HTR-8/SVneo (cell line): ENCODE data around the gene LGR6.

ENCODE experiments used
- DNase-seq: peaks from one replicate; pipeline ENCODE4 v3.0.0; 2011; ENCODE audit warnings: low spot score, mixed read lengths; ENCODE audit not compliant: insufficient read length
- FAIRE-seq: peaks from 2 replicates; lab custom pipeline; 2011; peaks lifted over from hg19 to GRCh38; lab: Jason Lieb, UNC

The LGR6 gene

DNA sequence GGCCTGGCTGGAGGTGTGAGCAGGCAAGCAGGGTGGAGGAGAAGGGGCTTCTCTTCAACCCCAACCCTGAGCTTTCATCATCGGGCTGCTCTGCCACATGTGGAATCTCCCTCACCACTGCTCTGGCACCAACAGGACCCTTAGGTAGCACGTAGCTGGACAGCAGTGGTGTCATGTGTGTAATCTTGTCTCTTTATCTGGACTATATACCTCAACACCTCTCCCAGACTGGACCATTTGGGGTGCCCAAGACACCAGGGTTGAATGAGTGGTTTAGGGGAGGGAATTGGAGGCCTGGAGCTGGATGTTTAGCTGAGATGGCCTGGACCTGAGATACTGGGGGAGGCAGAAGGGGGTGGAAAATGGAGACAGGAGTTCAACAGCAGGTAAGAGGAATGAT lies 85.2 kb downstream of the LGR6 start:
- FAIRE-seq: no peak
- no peak for DNase-seq

DNA sequence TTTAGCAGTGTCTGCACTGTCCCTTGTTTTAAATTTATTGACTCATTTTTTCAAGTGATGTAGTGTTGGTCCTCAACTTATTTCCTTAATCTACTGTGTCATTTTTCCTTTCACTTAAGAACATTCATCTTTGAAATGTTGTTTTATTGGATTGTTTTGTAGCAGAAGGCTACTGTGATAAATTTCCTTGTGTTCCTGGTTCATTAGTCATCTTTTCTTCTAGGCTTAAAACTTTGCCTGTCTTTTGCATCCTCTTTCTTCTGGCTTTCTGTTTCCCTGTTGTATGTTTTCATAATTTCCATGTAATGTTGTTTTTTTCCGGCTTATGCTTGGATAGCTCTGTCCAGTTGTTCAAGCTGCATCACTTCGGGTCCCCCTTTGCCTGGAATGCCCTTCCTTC lies 86.2 kb downstream of the LGR6 start:
- FAIRE-seq: no peak
- no peak for DNase-seq

DNA sequence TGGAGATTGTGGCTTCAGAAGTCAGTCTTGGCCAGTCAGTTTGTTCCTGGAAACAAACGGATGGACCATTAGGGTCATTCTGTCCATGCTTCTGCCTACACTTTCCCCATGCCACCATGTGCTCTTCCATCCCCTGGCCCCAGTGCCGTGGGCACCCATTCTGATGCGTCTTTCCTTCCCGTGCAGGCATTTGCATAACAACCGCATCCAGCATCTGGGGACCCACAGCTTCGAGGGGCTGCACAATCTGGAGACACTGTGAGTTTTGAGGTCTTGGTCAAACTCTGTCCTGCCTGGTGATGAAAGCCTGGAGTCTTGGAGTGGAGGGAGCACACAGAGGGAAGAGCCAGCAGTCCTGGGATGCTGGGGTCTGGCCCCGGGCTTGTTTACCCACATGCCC lies 87.0 kb downstream of the LGR6 start:
- DNase-seq (no peak), FAIRE-seq (no peak)

DNA sequence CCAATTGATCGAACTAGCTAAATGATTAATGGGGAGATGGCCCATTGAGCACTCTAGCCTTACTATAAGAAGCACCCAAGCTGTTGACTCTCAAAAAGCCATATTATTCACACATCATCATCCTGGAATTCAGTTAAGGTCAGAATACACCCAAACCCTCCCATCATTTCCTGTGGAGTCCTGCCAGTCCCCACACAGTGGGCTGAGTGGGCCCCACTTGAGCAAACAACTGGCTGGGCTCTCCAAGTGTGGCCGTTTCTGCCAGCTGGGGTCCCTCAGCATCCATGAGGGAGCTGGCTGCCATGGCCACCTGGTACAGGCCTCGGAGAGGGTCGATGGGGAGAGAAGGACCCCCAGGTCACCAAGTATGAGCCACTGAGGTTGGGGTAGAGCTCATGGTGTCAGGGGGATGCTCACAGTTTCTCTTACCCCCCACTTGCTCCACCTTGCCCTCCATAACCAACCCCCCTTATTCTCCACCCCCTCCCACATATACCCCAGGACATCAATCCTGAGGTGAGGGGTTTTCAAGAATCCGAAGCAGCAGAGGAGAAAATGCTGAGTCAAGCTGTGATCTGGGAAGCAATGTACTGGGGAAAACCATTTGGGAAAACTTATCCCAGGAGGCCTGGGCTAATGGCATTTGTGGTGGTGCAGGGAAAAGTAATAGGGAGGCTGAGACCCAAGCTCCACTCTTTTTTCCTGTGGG lies 87.9 kb downstream of the LGR6 start:
- no peak for FAIRE-seq
- DNase-seq: peak; percentile 63

DNA sequence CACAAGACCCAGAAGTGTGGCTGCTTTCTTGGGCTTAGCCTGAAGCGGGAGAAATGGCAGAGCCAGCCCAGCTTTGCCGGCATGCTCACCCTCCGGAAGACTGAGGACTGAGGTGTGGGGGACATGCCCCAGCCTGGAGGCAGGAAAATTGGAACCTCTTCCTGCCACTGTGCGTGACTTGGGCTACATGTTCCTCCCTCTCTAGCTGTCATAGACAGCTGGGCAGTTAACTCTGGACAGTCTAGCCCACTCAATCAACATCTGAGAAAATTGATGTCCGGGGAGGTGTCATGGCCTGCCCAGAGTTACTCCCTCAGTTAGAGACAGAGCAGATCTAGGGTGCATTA lies 88.4 kb downstream of the LGR6 start:
- DNase-seq (no peak), FAIRE-seq (no peak)

DNA sequence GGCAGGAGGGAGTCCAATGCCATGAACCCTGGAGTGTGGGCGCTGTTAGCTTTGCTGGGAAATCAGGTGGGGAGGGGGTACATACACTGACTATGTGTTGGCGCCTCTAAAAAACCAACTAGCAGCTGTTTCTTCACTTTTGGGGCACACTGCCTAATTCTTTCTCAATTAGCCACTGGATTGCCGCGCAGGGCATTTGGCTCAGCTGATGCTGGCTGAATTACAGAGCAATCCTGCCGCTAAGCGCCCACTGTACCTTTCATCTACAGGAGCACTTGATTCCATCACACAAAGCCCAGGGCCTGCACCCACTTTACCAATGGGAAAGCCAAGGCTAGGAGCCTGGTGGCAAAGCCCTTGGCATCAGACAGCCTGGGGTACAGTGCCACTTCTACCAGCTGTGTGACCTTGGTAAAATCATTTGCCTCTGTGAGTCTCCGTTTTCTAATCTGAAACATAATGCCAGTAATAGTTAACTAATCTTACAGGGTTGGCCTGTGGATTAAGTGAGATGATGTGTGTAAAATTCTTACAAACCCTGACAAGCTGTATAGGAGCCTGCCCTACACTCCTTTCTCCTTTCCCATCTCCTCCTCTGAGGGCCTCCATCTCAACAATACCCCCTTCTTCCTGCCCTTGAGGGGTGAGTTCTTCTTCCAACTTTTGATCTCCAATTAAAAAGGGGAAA lies 89.1 kb downstream of the LGR6 start:
- DNase-seq (no peak), FAIRE-seq (no peak)

DNA sequence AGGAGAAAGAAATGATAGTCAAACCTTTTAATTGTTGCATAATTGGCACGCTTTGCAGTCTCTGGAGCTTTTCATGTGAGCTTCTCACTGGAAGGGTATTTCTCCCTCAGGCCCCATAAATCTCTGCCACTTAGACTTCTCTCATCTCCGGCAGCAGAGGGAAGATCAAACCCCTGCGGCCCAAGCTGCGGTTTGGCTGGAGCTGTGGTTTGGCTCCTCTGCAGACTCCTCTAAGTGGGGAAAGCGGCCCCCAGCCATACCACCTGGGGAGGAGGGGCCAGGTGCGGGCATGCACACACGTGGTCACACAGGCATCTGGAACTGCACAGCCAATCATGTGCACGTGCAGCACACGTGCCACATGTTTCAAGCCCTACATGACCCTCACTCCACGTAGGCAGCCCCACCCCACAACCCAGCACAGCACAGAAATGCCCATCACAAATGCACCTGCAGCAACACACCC lies 89.8 kb downstream of the LGR6 start:
- FAIRE-seq: peak; percentile 57
- peak; percentile 91 for DNase-seq

DNA sequence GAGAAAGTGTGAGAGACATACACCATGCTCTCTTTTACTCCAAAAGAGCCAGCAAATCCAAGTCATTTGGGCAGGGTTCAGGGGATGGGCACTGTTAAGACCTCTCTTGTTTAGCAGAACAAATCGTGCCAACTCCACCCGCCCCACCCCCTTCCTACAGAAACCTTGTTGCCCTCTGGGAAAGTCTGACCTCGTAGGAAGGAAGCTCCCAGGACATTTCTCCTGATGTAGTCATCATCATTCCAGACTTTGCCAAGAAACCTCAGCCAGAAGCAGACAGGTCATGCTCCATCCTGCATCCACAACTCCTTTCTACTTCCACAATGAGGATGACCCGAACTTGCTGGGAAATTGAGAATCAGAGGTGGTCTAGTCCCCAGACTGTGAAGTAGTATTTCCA lies 90.4 kb downstream of the LGR6 start:
- peak; percentile 58 for FAIRE-seq
- peak; percentile 66 for DNase-seq

DNA sequence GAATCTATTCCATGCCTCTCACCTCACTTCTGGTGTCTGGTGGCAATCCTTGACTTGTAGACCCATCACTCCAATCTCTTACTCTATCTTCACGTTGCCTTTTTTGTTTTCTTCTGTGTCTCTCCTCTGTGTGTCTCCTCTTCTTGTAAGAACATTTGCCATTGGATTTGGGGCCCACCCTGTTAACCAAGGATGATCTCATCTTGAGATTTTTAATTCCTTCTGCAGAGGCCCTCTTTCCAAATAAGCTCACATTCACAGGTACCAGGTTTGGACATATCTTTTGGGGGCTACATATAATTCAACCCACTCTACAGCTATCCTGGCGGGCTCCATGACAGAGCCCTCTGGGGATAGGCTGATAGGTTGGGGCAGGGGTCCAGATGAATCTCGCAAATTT lies 92.3 kb downstream of the LGR6 start:
- DNase-seq (no peak), FAIRE-seq (no peak)

DNA sequence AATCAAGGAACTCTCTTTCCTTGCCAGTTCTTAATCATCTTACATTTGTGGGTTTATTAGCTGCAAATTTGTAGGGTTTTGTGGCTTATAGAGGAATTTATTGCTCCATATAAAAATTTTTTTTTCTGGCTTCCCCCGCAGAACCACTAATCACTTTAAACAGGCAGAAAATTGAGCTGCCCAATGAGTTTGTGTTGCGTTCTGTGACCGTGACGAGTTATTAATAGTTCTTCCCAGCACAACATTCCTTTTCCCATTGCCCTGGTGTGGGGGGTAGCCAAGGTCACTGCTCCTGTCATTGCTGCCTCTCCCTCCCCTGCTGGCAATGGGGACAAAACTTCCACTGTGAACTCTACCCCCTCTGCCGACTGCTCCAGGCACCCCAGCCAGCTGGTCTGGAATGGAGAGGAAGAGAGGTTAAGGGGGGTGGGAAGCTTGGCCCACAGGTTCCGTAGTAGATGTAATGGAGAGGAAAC lies 93.1 kb downstream of the LGR6 start:
- FAIRE-seq: no peak
- DNase-seq: no peak

DNA sequence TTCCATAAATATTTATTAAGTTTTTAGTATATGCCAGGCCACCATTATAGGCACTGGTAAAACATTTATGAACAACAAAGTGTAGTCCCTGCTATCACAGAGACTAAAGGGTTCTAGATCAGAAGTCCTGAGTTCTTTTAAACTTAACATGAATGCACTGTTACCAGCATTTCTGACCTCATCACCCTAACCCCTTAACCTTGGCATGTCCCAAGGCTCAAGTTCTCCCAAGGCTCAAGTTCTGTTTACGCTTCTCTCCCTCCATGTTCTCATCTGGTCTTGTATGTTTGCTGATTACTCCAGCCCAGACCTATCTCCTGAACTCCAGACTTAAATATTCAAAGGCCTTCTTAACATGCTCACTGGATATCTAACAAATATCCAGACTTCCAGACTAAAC lies 93.6 kb downstream of the LGR6 start:
- no peak for FAIRE-seq

DNA sequence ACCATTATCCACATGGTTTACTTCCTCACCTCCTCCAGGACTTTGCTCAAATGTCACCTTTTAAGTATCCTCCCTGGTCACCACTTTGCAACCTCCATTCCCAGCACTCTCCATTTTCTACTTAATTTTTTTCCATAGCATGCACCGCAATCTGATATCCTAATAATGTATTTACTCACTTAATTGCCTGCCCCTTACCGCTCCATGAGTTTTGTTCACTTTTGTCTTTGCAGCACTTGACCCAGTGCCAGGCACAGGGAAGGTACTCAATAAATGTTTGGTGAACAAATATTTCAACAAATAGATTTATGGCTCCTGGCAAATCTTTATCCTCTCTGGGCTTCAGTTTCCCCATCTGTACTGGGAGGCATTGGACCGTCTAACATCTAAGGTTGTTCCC lies 94.6 kb downstream of the LGR6 start:
- DNase-seq (no peak), FAIRE-seq (no peak)

More for the DNA sequence above, 93.6 kb downstream of the LGR6 start:
- DNase-seq: no peak

DNA sequence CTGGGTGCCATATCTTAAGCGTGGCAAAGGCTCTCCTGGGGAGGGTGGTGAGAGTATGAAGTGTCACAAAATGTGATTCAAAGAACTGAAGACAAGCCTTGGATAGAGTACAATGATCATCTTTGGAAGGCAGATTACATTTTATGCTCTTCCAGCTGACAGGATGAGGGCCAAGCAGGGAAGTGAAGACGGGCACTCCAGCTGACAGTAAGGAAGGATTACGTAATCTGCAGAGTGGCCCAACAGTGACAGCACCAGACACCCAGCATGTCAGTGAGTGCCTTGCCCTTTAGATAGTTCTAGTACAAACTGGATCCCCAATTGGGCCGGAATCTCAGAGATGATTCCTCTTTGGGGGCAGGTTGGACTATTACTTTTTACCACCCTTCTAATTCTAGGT lies 95.4 kb downstream of the LGR6 start:
- DNase-seq (no peak), FAIRE-seq (no peak)

DNA sequence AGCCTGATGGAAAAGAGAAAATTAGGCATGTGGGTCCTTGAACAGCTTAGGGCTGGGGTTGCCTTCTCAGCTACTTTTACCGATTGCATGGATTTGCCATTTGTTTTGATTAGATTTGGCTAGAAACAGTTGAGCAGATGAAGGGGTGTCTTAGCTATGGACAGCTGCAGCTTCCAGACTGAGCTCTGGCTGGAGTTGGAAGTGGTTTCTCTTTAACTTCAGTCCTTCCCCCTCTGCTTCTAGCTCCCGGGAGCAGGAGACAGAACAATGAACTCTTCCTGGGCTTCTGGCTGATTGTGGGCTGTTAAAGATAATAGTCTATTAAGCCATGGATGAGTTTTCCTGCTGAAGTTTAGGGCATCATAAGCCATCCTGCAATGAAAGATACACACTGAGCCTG lies 97.4 kb downstream of the LGR6 start:
- FAIRE-seq (no peak), DNase-seq (no peak)

DNA sequence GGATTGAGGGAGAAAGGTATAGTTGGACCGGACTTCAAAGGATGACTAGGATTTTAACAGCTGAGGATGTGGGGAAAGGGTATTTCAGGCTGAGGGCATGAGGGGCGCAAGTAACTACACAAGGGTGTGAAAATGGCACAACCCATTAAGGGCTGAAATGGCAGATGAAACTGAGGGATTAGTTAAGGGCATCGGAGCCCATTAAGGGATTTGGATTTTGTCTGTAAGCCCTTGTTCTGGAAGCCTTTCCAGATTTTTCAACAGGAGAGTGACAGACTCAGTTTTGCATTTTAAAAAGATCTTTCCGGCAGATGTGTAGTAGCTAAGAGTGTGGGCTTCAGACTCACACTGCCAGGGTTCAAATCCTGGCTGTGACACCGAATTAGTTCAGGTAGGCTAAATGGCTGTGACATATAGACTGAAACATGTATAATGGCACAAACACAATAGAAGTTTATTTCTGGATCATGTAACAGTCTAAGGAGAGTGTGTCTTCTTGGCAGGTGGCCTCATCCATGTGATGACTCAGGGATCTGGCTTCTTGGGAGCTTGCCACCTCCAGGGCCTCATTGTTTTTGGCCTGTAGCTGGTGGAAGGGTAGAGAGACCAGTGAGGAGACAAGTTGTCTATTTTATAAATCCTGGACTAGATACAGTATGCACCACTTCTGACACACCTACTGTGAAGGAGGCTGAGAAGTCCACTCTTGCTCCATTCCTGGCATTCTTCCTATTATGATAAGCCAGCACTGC lies 98.5 kb downstream of the LGR6 start:
- no peak for FAIRE-seq
- DNase-seq: peak; percentile 41

DNA sequence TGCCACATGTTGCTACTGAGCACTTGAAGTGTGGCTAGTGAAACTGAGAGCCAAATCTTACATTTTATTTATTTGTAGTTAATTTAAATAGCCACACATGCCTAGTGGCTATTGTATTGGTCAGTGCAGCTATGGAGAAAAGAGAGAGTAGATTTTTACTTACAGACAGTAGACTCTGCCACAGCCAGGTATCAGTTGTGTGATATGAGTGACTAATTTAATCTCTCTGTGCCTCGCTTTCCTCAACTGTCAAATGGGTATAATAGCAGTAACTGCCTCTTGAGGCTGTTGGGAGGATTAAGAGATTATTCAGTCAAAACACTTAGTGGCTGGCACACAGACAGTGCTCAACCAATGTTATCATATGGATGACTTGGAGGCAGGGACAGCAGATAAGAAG lies 99.2 kb downstream of the LGR6 start:
- no peak for FAIRE-seq
- DNase-seq: no peak

DNA sequence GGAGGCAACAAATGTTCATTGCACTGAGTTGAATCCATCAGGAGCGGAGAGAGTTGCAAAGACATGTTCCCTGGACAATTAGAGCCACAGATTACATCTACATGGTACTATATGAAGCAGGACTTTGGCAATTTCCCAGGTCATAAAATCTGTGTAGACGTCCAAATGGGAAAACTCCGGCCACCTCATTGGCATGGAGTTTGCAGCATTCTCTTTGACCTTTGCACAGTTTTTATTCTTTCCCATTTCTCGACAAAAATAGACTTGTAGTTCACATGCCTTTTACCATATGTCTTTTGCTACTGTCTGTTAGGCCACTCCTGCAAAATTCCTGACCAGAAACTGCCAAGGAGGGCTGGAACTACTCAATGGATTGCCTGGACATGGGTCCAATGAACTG lies 100.0 kb downstream of the LGR6 start:
- no peak for FAIRE-seq
- DNase-seq: no peak

DNA sequence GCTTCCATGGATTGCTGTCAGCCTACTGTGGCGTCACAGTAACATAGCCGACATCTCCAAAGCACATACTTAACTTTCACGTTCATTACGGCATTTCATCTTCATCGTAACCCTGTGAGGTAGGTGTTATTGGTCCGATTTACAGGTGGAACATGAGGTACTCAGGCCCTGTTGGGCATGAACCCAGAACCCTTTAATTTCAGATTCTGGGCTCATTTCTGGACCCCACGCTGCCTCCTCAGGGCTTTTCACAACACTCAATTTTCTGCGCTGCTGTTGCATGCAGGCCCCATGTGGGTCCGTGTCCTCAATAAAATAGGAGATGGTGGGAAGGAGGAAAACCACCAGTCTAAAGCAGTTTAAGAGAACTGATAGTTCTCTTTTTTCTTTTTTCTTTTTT lies 108.6 kb downstream of the LGR6 start:
- FAIRE-seq (no peak), DNase-seq (no peak)

DNA sequence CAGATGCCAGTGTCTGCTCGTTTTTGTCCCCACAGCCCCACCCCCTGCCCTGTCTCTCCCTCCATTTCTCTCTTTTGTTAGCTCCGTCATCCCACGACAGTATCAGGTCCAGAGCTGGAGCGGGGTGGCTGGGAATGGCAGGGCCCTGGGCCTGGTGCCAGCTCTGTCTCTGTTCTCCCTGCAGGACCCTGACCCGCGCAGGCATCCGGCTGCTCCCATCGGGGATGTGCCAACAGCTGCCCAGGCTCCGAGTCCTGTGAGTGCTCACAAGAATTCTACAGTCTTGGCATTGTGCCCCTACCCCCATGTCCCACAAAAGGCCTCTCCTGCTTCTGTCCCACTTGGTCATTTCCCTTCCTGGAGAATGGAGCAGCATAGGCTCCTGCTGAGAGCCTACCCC lies 110.8 kb downstream of the LGR6 start:
- no peak for FAIRE-seq
- DNase-seq: no peak

DNA sequence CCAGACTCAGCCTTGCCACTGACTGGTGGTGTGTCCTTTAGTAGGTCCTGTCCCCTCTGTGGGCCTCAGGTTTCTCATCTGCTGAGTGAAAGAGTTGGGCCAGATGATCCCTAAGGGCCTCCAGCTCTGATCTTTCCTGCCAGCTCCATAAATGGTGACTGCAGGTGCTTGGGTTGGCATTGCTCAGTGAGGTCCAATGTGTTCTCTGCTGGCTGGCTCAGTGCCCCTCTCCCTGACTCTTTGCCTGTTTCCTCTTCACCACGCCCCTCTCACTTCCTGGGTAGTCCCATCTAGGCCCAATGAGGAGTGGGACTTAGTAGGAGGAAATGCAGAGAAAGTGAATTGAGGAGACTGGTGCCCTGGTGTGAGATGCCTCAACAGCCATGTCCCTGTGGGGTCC lies 111.6 kb downstream of the LGR6 start:
- FAIRE-seq: no peak
- no peak for DNase-seq
